IMR-90 (cell line): ENCODE measurements around the gene IL6ST. TPM values are rescaled to one million over a fixed set of nuclear protein-coding genes. Genes with fewer than 3 reads are reported as not detected.
"Not testable (repeated sequence)": the region's sequence is repeated elsewhere in the genome, so short reads cannot be mapped to it uniquely, and the experiment has no call there.

Experiments used
- ATAC-seq: fragments of 200-7000 bp; cut with Tn5 transposase; 2 replicates; pipeline ENCODE4 v1.9.1; 2020; ENCODE audit warnings: low read depth, mild to moderate bottlenecking, moderate library complexity
- BruUV-seq: library from RNA; stranded (reverse); fragments of 400-500 nt; replicated peaks from 2 replicates; lab custom pipeline; 2021; lab: Mats Ljungman, UMichigan
- CTCF ChIA-PET: fragments of 300-600 bp; formaldehyde crosslinking; extraction: SDS; loops from one replicate; lab custom pipeline; 2021; ENCODE audit warnings: antibody characterized with exemption; lab: Yijun Ruan, JAX
- POLR2A ChIA-PET: fragments of 300-600 bp; sonication (Branson Sonifier 250); formaldehyde crosslinking; loops from one replicate; lab custom pipeline; 2022; ENCODE audit warnings: antibody characterized with exemption; ENCODE audit not compliant: unreplicated experiment; lab: Charles Lee
- DNase-seq: peaks from one replicate; pipeline ENCODE4 v3.0.0; 2013
- H2AFZ ChIP-seq: replicated peaks from 2 replicates; pipeline ENCODE3; 2013; ENCODE audit warnings: low read length, mild to moderate bottlenecking; ENCODE audit not compliant: poor library complexity
- H2AK5ac ChIP-seq: 2 replicates; pipeline ENCODE4 v1.6.1; 2013; ENCODE audit warnings: low read depth, low read length, inconsistent platforms
- H2AK9ac ChIP-seq: replicated peaks from 2 replicates; pipeline ENCODE3; 2013; ENCODE audit warnings: mild to moderate bottlenecking, low read depth, low read length, moderate library complexity; ENCODE audit not compliant: poor library complexity
- H2BK120ac ChIP-seq: 2 replicates; pipeline ENCODE4 v1.6.1; 2013; ENCODE audit warnings: low read depth, low read length, inconsistent platforms
- H2BK15ac ChIP-seq: 3 replicates; pipeline ENCODE4 v1.6.1; 2013; ENCODE audit warnings: low read depth, low read length, inconsistent platforms
- H2BK20ac ChIP-seq: 2 replicates; pipeline ENCODE4 v1.6.1; 2013; ENCODE audit warnings: low read depth, mild to moderate bottlenecking, inconsistent platforms, low read length, moderate library complexity
- H2BK5ac ChIP-seq: 2 replicates; pipeline ENCODE4 v1.6.1; 2013; ENCODE audit warnings: mild to moderate bottlenecking, low read depth, low read length, inconsistent platforms; ENCODE audit not compliant: poor library complexity, severe bottlenecking
- H3K14ac ChIP-seq: replicated peaks from 2 replicates; pipeline ENCODE4 v1.6.1; 2013; ENCODE audit warnings: low read depth, low read length, inconsistent platforms
- H3K18ac ChIP-seq: 2 replicates; pipeline ENCODE4 v1.6.1; 2013; ENCODE audit warnings: low read depth, low read length, control low read depth
- H3K23ac ChIP-seq: 2 replicates; pipeline ENCODE4 v1.6.1; 2013; ENCODE audit warnings: low read depth, low read length, inconsistent platforms
- H3K27ac ChIP-seq: 2 replicates; pipeline ENCODE4 v1.5.1; 2013; ENCODE audit warnings: mild to moderate bottlenecking, control low read depth, low read length; ENCODE audit not compliant: insufficient read depth
- H3K27me3 ChIP-seq: 2 replicates; pipeline ENCODE4 v1.6.1; 2013; ENCODE audit warnings: low read length; ENCODE audit not compliant: control insufficient read depth, insufficient read depth
- H3K36me3 ChIP-seq: 2 replicates; pipeline ENCODE4 v1.6.1; 2013; ENCODE audit warnings: low read length, mixed read lengths; ENCODE audit not compliant: control insufficient read depth, insufficient read depth
- H3K4ac ChIP-seq: 2 replicates; pipeline ENCODE4 v1.6.1; 2013; ENCODE audit warnings: low read depth, low read length, inconsistent platforms
- H3K4me1 ChIP-seq: 2 replicates; pipeline ENCODE4 v1.6.1; 2013; ENCODE audit warnings: low read length, mixed read lengths; ENCODE audit not compliant: control insufficient read depth, insufficient read depth
- H3K4me2 ChIP-seq: 2 replicates; pipeline ENCODE4 v1.6.1; 2013; ENCODE audit warnings: low read depth, mild to moderate bottlenecking, control low read depth, low read length, moderate library complexity
- H3K4me3 ChIP-seq: 2 replicates; pipeline ENCODE4 v1.5.1; 2013; ENCODE audit warnings: low read depth, mild to moderate bottlenecking, control low read depth, low read length, moderate library complexity; ENCODE audit not compliant: insufficient read depth
- H3K56ac ChIP-seq: 2 replicates; pipeline ENCODE4 v1.6.1; 2013; ENCODE audit warnings: low read length, inconsistent platforms; ENCODE audit not compliant: insufficient read depth; ENCODE audit errors: extremely low read depth
- H3K79me1 ChIP-seq, 2 experiments: 2 replicates each; pipeline ENCODE4 v1.6.1; 2013; ENCODE audit warnings: low read length in 2 of 2, inconsistent platforms in 1 of 2, low read depth in 1 of 2
- H3K9ac ChIP-seq: 2 replicates; pipeline ENCODE4 v1.6.1; 2013; ENCODE audit warnings: low read depth, low read length, control low read depth
- H3K9me1 ChIP-seq: 2 replicates; pipeline ENCODE4 v1.6.1; 2013; ENCODE audit warnings: low read length, inconsistent platforms; ENCODE audit not compliant: insufficient read depth
- H3K9me3 ChIP-seq: 2 replicates; pipeline ENCODE4 v1.6.1; 2013; ENCODE audit warnings: low read length; ENCODE audit not compliant: control insufficient read depth, insufficient read depth
- H4K20me1 ChIP-seq: 2 replicates; pipeline ENCODE4 v1.6.1; 2013; ENCODE audit warnings: low read length, inconsistent platforms; ENCODE audit not compliant: insufficient read depth
- H4K5ac ChIP-seq: 2 replicates; pipeline ENCODE4 v1.6.1; 2013; ENCODE audit warnings: mild to moderate bottlenecking, low read depth, low read length, control low read depth
- H4K8ac ChIP-seq, 2 experiments: 2 replicates each; pipeline ENCODE4 v1.6.1; 2013; ENCODE audit warnings: low read depth in 2 of 2, low read length in 2 of 2, control low read depth in 1 of 2, inconsistent platforms in 1 of 2
- H4K91ac ChIP-seq: 2 replicates; pipeline ENCODE4 v1.6.1; 2013; ENCODE audit warnings: low read depth, low read length, inconsistent platforms; ENCODE audit not compliant: insufficient read depth
- BHLHE40 ChIP-seq: fragments of 150-350 bp; IDR thresholded peaks from 2 replicates; pipeline ENCODE4 v1.6.1; 2016; ENCODE audit warnings: mild to moderate bottlenecking, low read depth, low read length
- CEBPB ChIP-seq: IDR thresholded peaks from 2 replicates; pipeline ENCODE4 v1.6.1; 2012; ENCODE audit warnings: low read depth, low read length, improper control_type of control experiment
- CHD1 ChIP-seq: IDR thresholded peaks from 2 replicates; pipeline ENCODE4 v1.6.1; 2012; ENCODE audit warnings: low read depth, low read length, improper control_type of control experiment
- MAFK ChIP-seq: IDR thresholded peaks from 2 replicates; pipeline ENCODE4 v1.6.1; 2012; ENCODE audit warnings: low read depth, low read length, improper control_type of control experiment
- WGBS, 2 experiments: methylation state at CpG; one replicate each; pipeline versions ENCODE4 v1.1.5 to v1.1.7; 2013; ENCODE audit warnings: missing lambda C conversion rate in 2 of 2; ENCODE audit not compliant: insufficient read length in 1 of 2; ENCODE audit errors: extremely low coverage in 2 of 2; 5-methylcytosine and 5-hydroxymethylcytosine counted together
- dilution Hi-C: fragments of 300-500 bp; cut with HindIII; formaldehyde crosslinking; loops from one replicate; pipeline ENCODE4 v1.14.3; 2018; ENCODE audit warnings: low sequenced_read_pairs; ENCODE audit not compliant: unreplicated experiment
- in situ Hi-C: fragments of 300-500 bp; cut with MboI; formaldehyde crosslinking; loops from 3 replicates; pipeline ENCODE4 v1.14.3; 2019; ENCODE audit warnings: low sequenced_read_pairs, inconsistent platforms, mixed read lengths
- intact Hi-C: fragments of 100-400 bp; cut with micrococcal nuclease; formaldehyde crosslinking; loops from 2 replicates; pipeline ENCODE4 v1.10.0; 2022
- polyA plus RNA-seq, 3 experiments: library from polyadenylated mRNA; depleted of rRNA; stranded (reverse); fragments of >200 nt; gene quantifications; 2 replicates each; pipeline ENCODE4 v1.2.3, GENCODE V29; 2012; ENCODE audit warnings: low replicate concordance in 1 of 3
- total RNA-seq: library from RNA; depleted of rRNA; stranded (reverse); fragments of >200 nt; gene quantifications from 2 replicates; pipeline ENCODE4 v1.2.3, GENCODE V29; 2012

Gene IL6ST
- total and polyA plus RNA-seq, 2 of the 4 experiments (the other 2 are of a cell fraction): 90.6 to 506 TPM

DNA sequence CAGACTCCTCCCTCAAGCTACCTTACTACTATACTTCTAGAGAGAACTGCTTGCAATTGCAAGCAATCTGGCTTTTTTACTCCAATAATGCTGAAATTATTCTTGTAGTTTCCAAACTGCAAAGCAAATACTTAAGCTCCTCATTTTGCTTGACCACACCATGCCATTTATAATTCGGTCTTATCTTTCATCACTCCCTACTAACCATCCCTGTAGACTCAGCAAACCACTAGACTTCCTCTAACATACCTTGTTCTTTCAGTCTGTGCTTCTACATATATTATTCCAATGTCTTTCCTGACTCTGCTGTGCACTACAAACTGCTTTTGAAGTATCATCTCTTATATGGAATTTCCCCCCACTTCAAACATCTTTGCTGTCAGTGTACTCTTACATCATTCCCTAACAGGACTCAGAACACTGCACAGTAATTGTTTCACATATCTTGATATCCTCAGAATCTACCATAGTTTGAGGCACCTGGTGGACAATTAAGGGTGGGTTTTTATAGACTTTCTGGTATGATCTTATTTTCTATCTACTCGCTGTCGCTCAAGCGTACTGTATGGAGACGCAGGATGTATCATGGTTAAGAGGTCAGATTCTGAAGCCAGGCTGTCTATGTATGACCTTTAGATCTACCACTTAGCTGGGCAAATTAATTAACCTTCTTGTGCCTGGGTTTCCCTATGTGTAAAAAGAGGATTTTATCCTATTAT lies 2.8 kb downstream of the IL6ST start:
- H4K20me1 ChIP-seq: peaks cover 54% of the 10 kb centered on the region

DNA sequence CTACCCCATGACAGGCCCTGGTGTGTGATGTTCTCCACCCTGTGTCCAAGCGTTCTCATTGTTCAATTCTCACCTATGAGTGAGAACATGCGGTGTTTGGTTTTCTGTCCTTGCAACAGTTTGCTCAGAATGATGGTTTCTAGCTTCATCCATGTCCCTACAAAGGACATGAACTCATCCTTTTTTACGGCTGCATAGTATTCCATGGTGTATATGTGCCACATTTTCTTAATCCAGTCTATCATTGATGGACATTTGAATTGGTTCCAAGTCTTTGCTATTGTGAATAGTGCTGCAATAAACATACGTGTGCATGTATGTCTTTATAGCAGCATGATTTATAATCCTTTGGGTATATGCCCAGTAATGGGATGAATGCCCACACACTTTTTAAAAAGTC lies 3.9 kb downstream of the IL6ST start:
- H3K9me3 ChIP-seq, H3K9ac ChIP-seq, H3K18ac ChIP-seq, DNase-seq, H3K27ac ChIP-seq, H4K91ac ChIP-seq, H2BK5ac ChIP-seq, BruUV-seq, H3K56ac ChIP-seq, H3K4me2 ChIP-seq, H3K27me3 ChIP-seq, H2AFZ ChIP-seq, dilution Hi-C loops, H4K8ac ChIP-seq, H2BK15ac ChIP-seq, H2BK120ac ChIP-seq, ATAC-seq, H4K5ac ChIP-seq, H3K4me3 ChIP-seq, H3K4me1 ChIP-seq, H3K9me1 ChIP-seq, H2BK20ac ChIP-seq, H2AK5ac ChIP-seq, H2AK9ac ChIP-seq, H3K36me3 ChIP-seq, POLR2A ChIA-PET, H3K14ac ChIP-seq: not testable (repeated sequence)
- CTCF ChIA-PET: interaction anchor here (0.6 kb wide), 1 partner anchor 54 kb away, joined by 3 read pairs; no protein-coding TSS in a partner anchor
- intact Hi-C loops: loop anchor here (5.0 kb wide), 1 partner anchor 186 kb away; no protein-coding TSS in a partner anchor
- in situ Hi-C loops: loop anchor here (5.0 kb wide), 1 partner anchor 206 kb away; no protein-coding TSS in a partner anchor
- no CpG with 5 or more reads among the region's 4 CpGs for WGBS, 2 experiments
- peak overlapping the region; percentile 13; the same call in 1 of the 2 replicates for H3K4ac ChIP-seq
- peaks cover 1 to 35% of the 10 kb centered on the region in 2 experiments for H3K79me1 ChIP-seq
- peak overlapping the region; percentile 59; the same call in 1 of the 2 replicates for H3K23ac ChIP-seq
- H4K20me1 ChIP-seq: peaks cover 62% of the 10 kb centered on the region

More for the DNA sequence above, 2.8 kb downstream of the IL6ST start:
- H3K4me1 ChIP-seq: peaks cover 6% of the 10 kb centered on the region; the same call in 1 of the 2 replicates
- intact Hi-C loops: loop anchor here (2.0 to 5.0 kb wide), 2 partner anchors 185 to 209 kb away; no protein-coding TSS in a partner anchor
- no peak overlapping the region for H2AK5ac ChIP-seq
- no peak for DNase-seq
- no peak overlapping the region for H2AK9ac ChIP-seq
- H2AFZ ChIP-seq: no peak overlapping the region
- H3K27me3 ChIP-seq: no peaks in the 10 kb centered on the region
- no peaks in the 10 kb centered on the region for H3K9me3 ChIP-seq
- BruUV-seq: no TSS peak
- H3K4me2 ChIP-seq: peak overlapping the region; percentile 94
- H3K36me3 ChIP-seq: peaks cover 2% of the 10 kb centered on the region
- H3K27ac ChIP-seq: 0 out of 2 replicates have a peak overlapping the region, but pooled peaks have one; percentile 23
- H2BK15ac ChIP-seq: no peak overlapping the region
- TF ChIP-seq CHD1 (no peak), BHLHE40 (no peak), CEBPB (no peak), MAFK (no peak)
- no peak overlapping the region for H2BK120ac ChIP-seq
- H4K91ac ChIP-seq: no peak overlapping the region
- peaks cover 12 to 41% of the 10 kb centered on the region in 2 experiments for H3K79me1 ChIP-seq
- H3K4me3 ChIP-seq: peak overlapping the region; percentile 89
- H3K14ac ChIP-seq: peak overlapping the region; percentile 17; the same call in 1 of the 2 replicates
- H3K9me1 ChIP-seq: 0 out of 2 replicates have a peak, but pooled peaks cover 2% of the 10 kb centered on the region
- peak overlapping the region; percentile 9; the same call in 1 of the 2 replicates for H2BK20ac ChIP-seq
- POLR2A ChIA-PET: no interaction called here
- peak overlapping the region; percentile 60; the same call in 1 of the 2 replicates for H3K9ac ChIP-seq
- peak overlapping the region; percentile 26; the same call in 1 of the 2 replicates for H3K23ac ChIP-seq
- no peak overlapping the region for H3K18ac ChIP-seq
- H3K4ac ChIP-seq: peak overlapping the region; percentile 30; the same call in 1 of the 2 replicates
- H2BK5ac ChIP-seq: peak overlapping the region; percentile 41
- dilution Hi-C loops: no loop called here
- CTCF ChIA-PET: interaction anchor here (0.5 to 0.6 kb wide), 2 partner anchors 55 to 113 kb away, joined by 3 read pairs; no protein-coding TSS in a partner anchor
- no peak for ATAC-seq
- WGBS, 2 experiments: no CpG with 5 or more reads among the region's 5 CpGs
- in situ Hi-C loops: loop anchor here (5.0 kb wide), 1 partner anchor 205 kb away; no protein-coding TSS in a partner anchor
- no peak overlapping the region for H4K5ac ChIP-seq
- no peak overlapping the region for H4K8ac ChIP-seq
- no peak overlapping the region for H3K56ac ChIP-seq
